Liver (tissue), 9 donors: ENCODE measurements around the gene RAD51B. TPM values are rescaled to one million over a fixed set of nuclear protein-coding genes. Genes with fewer than 3 reads are reported as not detected.

Experiments
- DNase-seq: peaks from one replicate; pipeline ENCODE4 v3.0.0-alpha.2; 2017; ENCODE audit warnings: low spot score
- H3K27ac ChIP-seq, 2 donors: one replicate each; pipeline ENCODE4 v1.7.0; 2013; ENCODE audit warnings: inconsistent platforms in 2 of 2, low read length in 2 of 2, control low read depth in 1 of 2, low read depth in 1 of 2, mild to moderate bottlenecking in 1 of 2
- H3K27me3 ChIP-seq, 4 donors: one replicate each; pipeline versions ENCODE4 v1.6.1 to v1.7.0; 2013; ENCODE audit warnings: low read length in 3 of 4, inconsistent platforms in 1 of 4, mild to moderate bottlenecking in 1 of 4, moderate library complexity in 1 of 4; ENCODE audit not compliant: control insufficient read depth in 4 of 4, insufficient read depth in 4 of 4
- H3K36me3 ChIP-seq, 4 donors: one replicate each; pipeline versions ENCODE4 v1.6.1 to v1.7.0; 2013; ENCODE audit warnings: low read length in 3 of 4, mild to moderate bottlenecking in 3 of 4, low read depth in 1 of 4, moderate library complexity in 1 of 4; ENCODE audit not compliant: control insufficient read depth in 4 of 4, insufficient read depth in 3 of 4
- H3K4me1 ChIP-seq, 4 donors: one replicate each; pipeline versions ENCODE4 v1.6.1 to v1.7.0; 2013; ENCODE audit warnings: low read length in 3 of 4, mild to moderate bottlenecking in 3 of 4, moderate library complexity in 1 of 4; ENCODE audit not compliant: control insufficient read depth in 4 of 4, insufficient read depth in 4 of 4
- H3K4me3 ChIP-seq, 3 donors: one replicate each; pipeline versions ENCODE4 v1.6.1 to v1.7.0; 2013; ENCODE audit warnings: low read length in 3 of 3, control low read depth in 1 of 3, low read depth in 1 of 3, mild to moderate bottlenecking in 1 of 3
- H3K9ac ChIP-seq, 2 donors: one replicate each; pipeline ENCODE4 v1.7.0; 2013; ENCODE audit warnings: low read length in 2 of 2, mild to moderate bottlenecking in 2 of 2, moderate library complexity in 2 of 2, control low read depth in 1 of 2, low read depth in 1 of 2
- H3K9me3 ChIP-seq, 4 donors: one replicate each; pipeline versions ENCODE4 v1.6.1 to v1.7.0; 2013; ENCODE audit warnings: low read length in 3 of 4; ENCODE audit not compliant: control insufficient read depth in 4 of 4
- ATF3 ChIP-seq: IDR thresholded peaks from 2 replicates; pipeline ENCODE4 v1.6.1; 2016; ENCODE audit warnings: antibody characterized with exemption
- CTCF ChIP-seq: fragments of 150-350 bp; IDR thresholded peaks from 2 replicates; pipeline ENCODE4 v1.5.1; 2017; ENCODE audit warnings: improper control_type of control experiment, low read depth, low read length; ENCODE audit not compliant: missing input control
- EGR1 ChIP-seq, 2 donors: IDR thresholded peaks; 2 replicates each; pipeline ENCODE4 v1.6.1; 2016 to 2018; ENCODE audit warnings: antibody characterized with exemption in 2 of 2, low read depth in 2 of 2
- FOXA1 ChIP-seq: IDR thresholded peaks from 2 replicates; pipeline ENCODE4 v1.6.1; 2016; ENCODE audit warnings: antibody characterized with exemption
- FOXA2 ChIP-seq: IDR thresholded peaks from 2 replicates; pipeline ENCODE4 v1.6.1; 2016; ENCODE audit warnings: antibody characterized with exemption
- GABPA ChIP-seq, 2 donors: IDR thresholded peaks in 1 of 2; conservative IDR thresholded peaks in 1 of 2; 2 replicates each; pipeline ENCODE4 v1.6.1; 2016; ENCODE audit warnings: antibody characterized with exemption in 2 of 2, mild to moderate bottlenecking in 1 of 2, moderate library complexity in 1 of 2
- HNF4A ChIP-seq, 2 donors: conservative IDR thresholded peaks; 2 replicates each; pipeline ENCODE4 v1.6.1; 2016; ENCODE audit warnings: antibody characterized with exemption in 2 of 2, mild to moderate bottlenecking in 2 of 2
- HNF4G ChIP-seq: IDR thresholded peaks from 2 replicates; pipeline ENCODE4 v1.6.1; 2016; ENCODE audit warnings: antibody characterized with exemption
- MAX ChIP-seq: IDR thresholded peaks from 2 replicates; pipeline ENCODE4 v1.6.1; 2016; ENCODE audit warnings: antibody characterized with exemption
- NR2F2 ChIP-seq: IDR thresholded peaks from 2 replicates; pipeline ENCODE4 v1.6.1; 2016; ENCODE audit warnings: antibody characterized with exemption
- RAD21 ChIP-seq, 2 donors: IDR thresholded peaks; 2 replicates each; pipeline ENCODE4 v1.6.1; 2016; ENCODE audit warnings: antibody characterized with exemption in 2 of 2, mild to moderate bottlenecking in 2 of 2
- REST ChIP-seq: IDR thresholded peaks from 2 replicates; pipeline ENCODE4 v1.6.1; 2016; ENCODE audit warnings: antibody characterized with exemption, mild to moderate bottlenecking
- RXRA ChIP-seq, 2 donors: IDR thresholded peaks; 2 replicates each; pipeline ENCODE4 v1.6.1; 2017 to 2018; ENCODE audit warnings: antibody characterized with exemption in 2 of 2, mild to moderate bottlenecking in 1 of 2
- SP1 ChIP-seq: IDR thresholded peaks from 2 replicates; pipeline ENCODE4 v1.6.1; 2018; ENCODE audit warnings: antibody characterized with exemption, mild to moderate bottlenecking
- TAF1 ChIP-seq: conservative IDR thresholded peaks from 2 replicates; pipeline ENCODE4 v1.6.1; 2016; ENCODE audit warnings: antibody characterized with exemption, mild to moderate bottlenecking
- YY1 ChIP-seq: IDR thresholded peaks from 2 replicates; pipeline ENCODE4 v1.6.1; 2016; ENCODE audit warnings: antibody characterized with exemption, mild to moderate bottlenecking
- ZBTB33 ChIP-seq: IDR thresholded peaks from 2 replicates; pipeline ENCODE4 v1.6.1; 2016; ENCODE audit warnings: antibody characterized with exemption
- WGBS: extraction: QIAGEN DNeasy Blood & Tissue Kit; methylation state at CpG from one replicate; pipeline ENCODE4 v1.1.7; 2013; 5-methylcytosine and 5-hydroxymethylcytosine counted together
- polyA plus RNA-seq, 2 donors: library from polyadenylated mRNA; stranded (reverse) in 1 of 2; unstranded in 1 of 2; fragments of 200-250 nt in 1 of 2; fragments of >200 nt in 1 of 2; fragmentation: Nextera tagmentation in 1 of 2; extraction: Ambion mirVana in 1 of 2; gene quantifications; one replicate each; pipeline versions ENCODE4 v1.2.1 to v1.2.3, GENCODE V29; 2013 to 2015
- total RNA-seq, 2 donors: library from RNA; depleted of rRNA; stranded (reverse); fragments of >200 nt; gene quantifications; one replicate each; pipeline ENCODE4 v1.2.3, GENCODE V29; 2014
- donor health status: healthy.
- donor health status: healthy.
- donor health status: healthy.
- donor health status: healthy.
- donor health status: healthy.

RAD51B gene
- total and polyA plus RNA-seq, 4 donors: 0.81 to 12.9 (median 2.4) TPM

- DNase-seq: no peak
- 69% methylated on average over 8 of the region's 8 CpGs for WGBS
- Histone ChIP-seq H3K9ac (no peak overlapping the region), H3K4me3 (no peak overlapping the region), H3K36me3 (no peaks in the 10 kb centered on the region), H3K9me3 (no peaks in the 10 kb centered on the region), H3K27ac (no peak overlapping the region), H3K4me1 (no peaks in the 10 kb centered on the region), H3K27me3 (no peaks in the 10 kb centered on the region)
- TF ChIP-seq YY1 (no peak), SP1 (no peak), FOXA1 (no peak), RAD21 (IDR thresholded peaks at IDR 0.05) (no peak), MAX (no peak), REST (no peak)
These were observed 540.4 kb downstream of the RAD51B start for GRCh38 chr14:68359837-68360552.

- H3K9me3 ChIP-seq: no peaks in the 10 kb centered on the region
- WGBS: 88% methylated on average over 2 of the region's 2 CpGs
- H3K4me1 ChIP-seq: no peaks in the 10 kb centered on the region
- H3K36me3 ChIP-seq: no peaks in the 10 kb centered on the region
- no peaks in the 10 kb centered on the region for H3K27me3 ChIP-seq
- no peak overlapping the region for H3K4me3 ChIP-seq
- TF ChIP-seq RXRA (IDR thresholded peaks at IDR 0.05) (no peak), HNF4A (conservative IDR thresholded peaks at IDR 0.05) (no peak), RAD21 (IDR thresholded peaks at IDR 0.05) (no peak), ATF3 (no peak), SP1 (no peak), REST (no peak), HNF4G (no peak), YY1 (no peak), EGR1 (IDR thresholded peaks at IDR 0.05; ENCODE audit: low read depth in 2 of 2) (no peak), ZBTB33 (no peak), CTCF (no peak), TAF1 (no peak), MAX (no peak), FOXA1 (no peak), GABPA (IDR thresholded peaks at IDR 0.05 in 1 of 2, conservative IDR thresholded peaks at IDR 0.05 in 1 of 2) (no peak), FOXA2 (no peak), NR2F2 (no peak)
- H3K9ac ChIP-seq: no peak overlapping the region
- H3K27ac ChIP-seq: no peak overlapping the region
- no peak for DNase-seq
These were observed 541.7 kb downstream of the RAD51B start for GRCh38 chr14:68361231-68361630.
